Measurements from ENCODE around the gene PAM16.
A peak's percentile ranks its signal among the peaks of the same experiment; 100 is the strongest.
"Not testable (repeated sequence)": the region's sequence is repeated elsewhere in the genome, so short reads cannot be mapped to it uniquely, and the experiment has no call there.

Gene PAM16

DNA sequence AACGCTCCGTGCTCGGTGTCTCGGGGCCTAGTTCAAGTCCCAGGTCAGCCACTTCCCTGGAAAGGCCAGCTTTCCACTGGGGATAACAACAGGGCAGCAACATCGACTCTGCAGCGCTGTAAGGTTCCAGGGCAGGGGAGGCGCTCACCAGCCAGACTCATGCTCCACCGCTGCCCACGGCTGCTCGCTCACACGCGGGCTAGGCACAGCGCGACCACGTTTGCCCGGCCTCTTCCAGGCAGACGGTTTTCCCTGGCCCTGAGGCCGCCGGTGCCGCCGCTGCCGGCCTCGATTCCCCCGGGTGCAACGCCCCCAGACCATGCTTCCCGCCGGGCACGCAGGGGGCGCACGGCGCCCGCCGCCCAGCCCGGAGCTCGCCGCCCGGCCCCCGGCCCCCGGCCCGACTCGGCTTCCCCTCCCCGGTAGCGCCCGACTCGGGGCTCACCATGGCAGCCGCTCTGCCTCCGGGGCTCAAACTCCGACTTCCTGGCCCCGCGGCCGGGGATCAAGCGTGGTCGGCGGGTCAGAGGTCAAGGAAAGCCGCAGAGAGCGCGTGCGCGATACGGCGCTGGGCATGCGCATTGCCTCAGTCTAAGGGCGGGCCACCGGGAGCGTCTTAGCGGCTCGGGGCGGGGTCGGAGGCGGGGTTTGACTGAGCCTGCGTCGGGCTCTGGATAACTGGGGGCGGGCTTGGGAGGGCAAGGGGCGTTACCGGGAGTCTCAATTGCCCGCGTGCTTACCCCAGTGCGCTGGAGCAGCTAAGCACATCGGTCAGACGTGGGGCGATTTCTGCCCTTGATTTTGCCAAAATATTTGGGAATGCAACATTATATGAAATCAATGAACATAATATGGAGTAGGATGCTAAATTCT, at the start of gene PAM16:
Gene PAM16, minus strand, starts transcription at position 535 of the 873 bp plus-strand sequence. Its CDS starts 87 bp downstream, at position 448.
- DNase-seq: peak; percentile 58 to 97 (median 91)

GRCh38 chr16:4399001-4399730, 48.0 kb upstream of the PAM16 start:
- no peak for DNase-seq

DNA sequence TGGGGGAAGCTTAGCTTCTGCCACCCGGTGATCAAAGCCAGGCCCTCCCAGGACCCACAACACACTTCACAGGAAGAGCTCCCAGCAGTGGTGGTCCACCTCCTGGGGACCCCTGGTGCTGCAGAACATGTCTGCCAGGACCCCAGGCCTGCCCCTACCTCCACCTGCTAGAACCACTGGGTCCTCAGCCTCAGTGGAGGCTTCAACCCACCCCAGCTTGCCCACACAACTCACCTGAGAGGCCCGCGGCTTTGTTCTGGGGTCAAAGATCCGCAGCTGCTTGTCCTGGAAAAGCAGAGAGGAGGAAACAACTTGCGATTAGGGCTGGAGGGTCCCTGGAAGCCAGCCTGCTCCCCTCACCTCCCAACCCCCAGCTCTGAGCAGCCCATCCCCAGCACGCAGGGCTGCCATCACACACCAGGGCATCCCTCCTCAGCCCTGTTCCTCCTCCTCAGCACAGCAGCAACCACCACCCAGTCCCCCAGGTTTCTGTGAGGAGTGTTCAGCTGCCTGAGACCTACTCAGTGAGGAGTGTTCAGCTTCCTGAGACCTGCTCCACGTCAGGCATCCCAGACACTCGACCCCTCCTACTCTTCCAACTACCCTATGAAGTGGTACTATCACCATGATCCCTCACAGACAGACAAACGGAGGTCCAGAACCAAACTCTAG, 44.1 kb upstream of the PAM16 start:
- no peak for DNase-seq

- not testable (repeated sequence) for DNase-seq
These were observed 42.7 kb upstream of the PAM16 start for GRCh38 chr16:4393850-4394249.

GRCh38 chr16:4393240-4393600, 42.1 kb upstream of the PAM16 start:
- no peak for DNase-seq

DNA sequence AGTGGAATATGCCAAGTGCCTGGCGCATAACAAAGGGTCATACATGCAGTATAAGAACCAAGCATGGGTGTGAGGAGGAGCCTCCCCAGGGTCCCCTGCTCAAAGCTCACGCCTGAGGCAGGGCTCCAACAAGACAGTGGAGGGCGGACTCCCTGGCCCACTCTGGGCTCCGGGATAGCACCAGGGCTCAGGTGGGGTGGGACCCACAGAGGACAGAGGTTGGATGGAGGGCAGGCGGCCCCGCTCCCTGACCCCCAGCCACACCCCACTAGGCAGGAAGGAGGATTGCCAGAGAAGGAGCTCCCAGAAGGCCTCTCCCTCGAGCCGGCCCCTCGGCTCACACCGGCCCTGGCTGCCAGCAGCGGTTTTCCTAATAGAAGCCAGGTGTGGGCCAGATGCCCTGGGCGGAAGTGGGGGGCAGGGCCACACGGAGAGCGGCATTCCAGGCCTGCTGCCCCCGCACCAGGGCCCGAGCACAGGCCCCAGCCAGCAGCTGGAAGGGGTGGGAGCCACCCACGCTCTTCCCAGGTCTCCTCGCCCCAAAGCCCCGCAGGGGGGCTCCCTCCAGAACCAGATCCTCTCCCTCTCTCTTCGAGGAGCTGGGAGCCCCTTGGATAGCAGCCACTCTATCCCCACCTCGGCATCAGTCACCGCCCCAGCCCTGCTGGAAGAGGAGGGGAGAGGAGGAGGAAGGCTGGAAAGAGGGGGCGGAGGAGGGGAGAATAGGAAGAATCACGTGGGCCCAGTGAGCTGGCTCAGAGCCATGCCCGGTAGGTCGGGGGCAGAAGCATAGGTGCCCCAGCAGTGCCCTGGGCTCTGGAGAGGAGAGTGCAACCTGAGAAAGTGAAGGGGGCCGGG, 41.5 kb upstream of the PAM16 start:
- DNase-seq: no peak

DNA sequence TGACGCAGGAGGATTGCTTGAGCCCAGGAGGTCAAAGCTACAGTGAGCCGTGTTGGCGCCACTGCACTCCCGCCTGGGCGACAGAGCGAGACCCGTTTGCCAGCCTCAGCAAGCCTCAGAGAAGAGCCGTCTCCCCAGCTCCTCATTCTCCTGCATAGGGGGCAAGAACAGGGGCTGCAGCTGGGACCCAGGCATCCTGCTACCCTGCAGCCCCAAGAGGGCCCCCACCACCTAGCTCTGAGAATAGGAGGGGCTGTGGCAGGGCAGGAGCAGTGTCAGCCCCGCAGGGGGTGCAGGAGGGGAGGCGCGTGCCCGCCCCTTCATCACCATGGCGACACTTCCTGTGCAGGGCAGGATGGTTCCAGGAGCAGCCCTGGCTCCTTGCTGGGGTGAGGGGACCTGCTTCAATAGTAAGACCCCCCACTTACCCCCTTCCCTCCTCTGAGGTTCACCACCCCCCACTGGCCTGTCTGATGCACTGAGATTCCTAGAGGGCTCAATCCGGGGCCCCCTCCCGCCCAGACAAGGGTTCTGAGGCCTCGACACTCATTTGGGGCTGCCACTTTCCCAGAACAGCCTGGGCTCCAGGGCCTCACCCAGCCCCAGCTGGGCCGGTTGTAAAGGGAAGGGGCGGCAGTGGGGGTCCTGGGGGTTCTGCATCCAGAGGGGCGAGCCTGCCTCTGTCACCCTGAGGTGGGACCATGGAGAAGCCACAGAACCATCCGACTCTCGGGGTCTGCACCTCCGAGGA, 40.7 kb upstream of the PAM16 start:
- DNase-seq: no peak

DNA sequence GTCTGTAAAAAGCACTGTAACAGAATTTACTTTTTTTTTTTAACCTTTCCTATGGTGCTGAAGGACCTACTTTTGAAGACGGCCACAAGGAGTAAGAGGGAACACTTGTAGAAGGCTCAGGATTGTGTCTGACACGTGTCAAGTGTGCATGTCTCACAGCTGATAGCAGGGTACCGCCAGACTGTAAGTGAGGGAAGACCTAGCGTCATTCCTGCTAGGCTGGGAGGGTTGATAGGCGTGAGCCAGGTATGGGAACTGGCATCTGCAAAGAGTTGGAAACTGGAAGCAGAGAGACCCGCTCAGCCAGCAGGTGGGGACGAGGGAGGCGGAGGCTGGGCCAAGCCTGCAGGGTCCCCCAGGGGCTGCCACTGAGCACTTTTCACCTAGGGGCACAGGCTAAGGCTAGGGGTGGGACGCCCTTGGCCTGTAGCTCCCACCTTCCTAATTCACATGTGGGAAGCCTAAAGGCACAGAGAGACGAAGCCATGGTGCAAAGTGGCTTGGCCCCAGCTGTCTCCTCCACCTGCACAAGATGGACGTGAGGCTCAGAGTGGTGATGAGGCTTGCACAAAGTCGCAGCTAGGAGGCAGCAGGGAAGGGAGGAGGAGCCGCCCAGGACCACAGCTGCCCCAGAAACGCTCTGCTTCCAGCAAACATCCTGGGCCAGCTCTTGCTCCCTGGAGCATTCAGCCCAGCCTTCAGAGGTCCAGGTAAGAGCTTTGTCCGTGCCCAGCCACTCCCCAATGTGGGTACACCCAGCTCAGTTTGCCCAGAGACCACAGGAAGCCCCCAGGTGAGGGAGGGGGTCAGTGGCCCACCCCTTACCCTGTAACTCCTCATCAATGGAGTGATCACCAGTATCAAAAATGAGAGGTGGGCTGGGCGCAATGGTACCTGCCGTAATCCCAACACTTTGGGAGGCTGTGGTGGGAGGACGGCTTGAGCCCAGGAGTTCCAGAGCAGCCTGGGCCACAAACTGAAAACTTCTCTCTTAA, 39.4 kb upstream of the PAM16 start:
- no peak for DNase-seq

DNA sequence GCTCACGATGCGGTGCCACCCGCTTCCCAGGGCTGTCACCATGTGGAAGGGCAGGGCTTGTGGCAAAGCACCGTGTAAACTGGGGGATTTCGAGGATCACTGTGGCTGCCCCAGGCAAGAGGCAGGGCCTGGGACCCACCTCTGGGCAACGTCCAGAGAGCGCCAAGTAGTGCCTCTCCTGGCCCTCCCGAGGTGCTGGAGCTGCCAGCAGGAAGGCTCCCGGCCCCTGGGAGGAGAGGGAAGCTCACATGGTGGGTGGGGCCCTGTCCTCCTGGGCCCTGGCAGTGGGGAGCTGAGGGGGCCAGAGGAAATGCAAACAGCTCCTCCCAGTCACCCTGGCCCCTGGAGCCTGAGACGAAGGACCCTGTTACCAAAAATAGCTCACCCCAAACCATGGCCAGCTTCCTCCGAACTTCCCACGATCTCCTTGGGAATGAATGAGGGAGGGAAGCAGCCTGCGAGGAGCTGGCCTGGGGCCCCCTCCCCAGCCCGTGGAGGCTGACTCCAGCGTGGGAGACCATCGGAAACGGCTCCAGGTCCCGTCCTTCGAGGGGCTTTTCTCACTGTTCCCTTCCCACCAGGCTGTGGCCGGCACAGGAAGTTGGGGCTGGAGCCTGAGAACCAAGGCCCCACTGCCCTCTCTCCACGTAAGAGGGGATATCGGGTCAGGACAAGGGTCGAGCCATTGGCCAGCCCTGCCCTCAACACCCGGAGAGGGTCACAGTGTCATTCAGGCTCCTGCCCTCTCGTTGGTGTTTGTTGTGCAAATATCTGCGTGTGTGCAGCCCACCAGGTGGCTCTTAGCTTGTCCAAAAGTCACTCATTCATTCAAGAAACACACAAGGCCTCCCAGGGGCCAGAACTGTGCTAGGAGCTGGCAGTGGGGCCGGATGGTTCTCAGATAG, 38.2 kb upstream of the PAM16 start:
- DNase-seq: no peak

GRCh38 chr16:4388271-4389021, 37.3 kb upstream of the PAM16 start:
- DNase-seq: no peak

GRCh38 chr16:4387781-4388180, 36.7 kb upstream of the PAM16 start:
- DNase-seq: no peak

GRCh38 chr16:4386951-4387565, 35.9 kb upstream of the PAM16 start:
- DNase-seq: no peak

DNA sequence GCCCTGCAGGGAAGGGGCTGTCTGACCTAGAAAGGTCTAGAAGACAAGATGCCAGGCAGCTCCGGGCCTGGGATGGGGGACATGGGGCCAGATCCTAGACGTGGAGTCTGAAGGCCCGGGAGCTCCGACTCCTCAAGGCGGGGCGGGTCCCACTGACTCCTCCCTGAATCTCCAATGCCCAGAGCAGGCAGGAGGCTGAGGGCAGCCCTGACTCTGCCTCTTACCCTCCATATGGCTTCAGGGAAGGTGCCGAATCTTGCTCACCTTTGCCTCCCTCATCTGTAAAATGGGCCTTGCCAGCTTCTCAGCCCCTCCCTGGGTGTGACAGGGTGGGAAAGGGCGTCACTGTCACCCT, 35.3 kb upstream of the PAM16 start:
- DNase-seq: no peak

- DNase-seq: no peak
These were observed 34.8 kb upstream of the PAM16 start for GRCh38 chr16:4385789-4386450.

DNA sequence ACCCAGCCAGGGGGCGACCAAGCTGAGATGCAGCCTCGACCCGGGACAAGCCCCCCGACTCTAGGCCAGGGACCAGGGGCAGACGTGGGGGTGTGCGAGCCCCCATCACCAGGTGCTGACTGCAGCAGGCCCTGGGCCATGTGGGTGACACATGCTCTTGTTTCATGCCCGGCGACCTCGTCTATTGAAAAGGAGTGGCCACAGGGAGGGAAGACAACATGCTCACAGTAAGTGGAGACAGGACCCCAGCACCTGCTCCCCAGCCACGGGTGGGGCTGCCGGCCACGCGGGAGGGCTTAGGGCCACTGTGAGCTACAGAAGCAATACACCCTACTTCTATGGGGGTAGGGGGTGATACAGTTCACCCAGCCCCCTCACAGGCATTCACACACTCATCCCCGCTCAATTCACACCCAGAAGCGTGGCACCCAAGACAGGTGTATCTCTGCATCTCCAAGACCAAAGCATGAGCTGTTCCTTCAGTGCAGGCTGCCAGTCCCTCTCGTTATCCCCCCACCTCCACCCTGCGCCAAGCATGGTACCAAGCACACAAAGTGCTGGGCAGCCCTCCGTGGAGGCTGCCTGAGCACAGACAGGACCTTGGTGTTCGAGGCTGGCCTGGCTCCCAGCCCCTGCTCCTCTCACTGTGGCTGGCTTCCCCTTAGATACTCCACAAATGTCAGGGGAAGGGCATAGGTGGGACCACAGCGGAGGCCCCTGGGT, 34.1 kb upstream of the PAM16 start:
- DNase-seq: no peak

DNA sequence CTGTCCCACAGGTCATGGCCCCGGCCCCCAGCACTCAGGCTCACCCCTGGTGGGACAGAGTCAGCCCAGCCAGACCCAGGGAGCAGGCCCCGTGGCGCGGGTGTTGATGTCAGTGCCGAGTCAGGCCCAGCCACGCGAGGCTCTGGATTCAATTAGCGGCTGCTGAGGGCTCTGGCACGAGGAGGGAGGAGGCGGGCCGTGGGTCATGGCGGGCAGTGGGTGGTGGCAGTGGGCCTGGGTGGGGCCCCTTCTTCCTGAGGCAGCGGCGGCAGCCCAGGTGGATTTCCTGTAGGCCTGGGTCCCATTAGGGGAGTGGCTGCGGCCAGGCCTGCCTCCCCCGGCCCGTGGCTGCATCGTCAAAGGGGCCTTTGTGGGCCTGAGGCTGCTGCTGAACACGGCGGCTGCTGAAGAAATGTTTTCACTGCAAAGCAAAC, 33.4 kb upstream of the PAM16 start:
- DNase-seq: peak in 1 of 14 donors; percentile 32

Measured in C1 segment of cervical spinal cord (tissue), 14 donors.